Neutrophil (primary cell): ENCODE data around the gene RPL5.
A peak's percentile ranks its signal among the peaks of the same experiment; 100 is the strongest.

Experiments used
- H3K27ac ChIP-seq: fragments of 200-600 bp; sonication (generic); 2 replicates; pipeline ENCODE4 v1.5.1; 2016; ENCODE audit warnings: mild to moderate bottlenecking, moderate library complexity
- H3K27me3 ChIP-seq: fragments of 200-600 bp; sonication (generic); 2 replicates; pipeline ENCODE4 v1.6.0; 2016; ENCODE audit warnings: mild to moderate bottlenecking
- H3K36me3 ChIP-seq: fragments of 200-600 bp; sonication (generic); 2 replicates; pipeline ENCODE4 v1.5.1; 2017
- H3K4me1 ChIP-seq, 2 experiments: fragments of 200-600 bp in 1 of 2; sonication (generic) in 1 of 2; 1 replicate in 1 of 2; 2 replicates in 1 of 2; pipeline versions ENCODE4 v1.5.1 to v1.6.1; 2013 to 2016; ENCODE audit warnings: low read depth in 1 of 2, low read length in 1 of 2, mild to moderate bottlenecking in 1 of 2, moderate library complexity in 1 of 2; ENCODE audit not compliant: control insufficient read depth in 1 of 2, insufficient read depth in 1 of 2
- H3K4me3 ChIP-seq, 2 experiments: fragments of 200-600 bp in 1 of 2; sonication (generic) in 1 of 2; 1 replicate in 1 of 2; 2 replicates in 1 of 2; pipeline ENCODE4 v1.5.1; 2013 to 2016; ENCODE audit warnings: low read depth in 1 of 2, low read length in 1 of 2, mild to moderate bottlenecking in 1 of 2, moderate library complexity in 1 of 2
- H3K9me3 ChIP-seq: fragments of 200-600 bp; sonication (generic); 2 replicates; pipeline ENCODE4 v1.5.1; 2016
- CTCF ChIP-seq: fragments of 200-600 bp; sonication (generic); IDR thresholded peaks from 2 replicates; pipeline ENCODE4 v1.5.1; 2016; ENCODE audit warnings: antibody characterized with exemption

The RPL5 gene

GRCh38 chr1:92855236-92855635 lies 23.4 kb downstream of the RPL5 start:
- Histone ChIP-seq H3K36me3 (no peaks in the 10 kb centered on the region), H3K27ac (no peak overlapping the region), H3K27me3 (no peaks in the 10 kb centered on the region), H3K4me1 (peaks cover 29 to 38% of the 10 kb centered on the region in 2 experiments), H3K9me3 (no peaks in the 10 kb centered on the region), H3K4me3 (no peak overlapping the region)
- no peak for TF ChIP-seq CTCF

GRCh38 chr1:92857817-92858216 lies 26.0 kb downstream of the RPL5 start:
- peaks cover 20 to 26% of the 10 kb centered on the region in 2 experiments for H3K4me1 ChIP-seq
- H3K4me3 ChIP-seq, result no peak overlapping the region
- TF ChIP-seq CTCF, result no peak
- H3K27ac ChIP-seq, result no peak overlapping the region
- H3K36me3 ChIP-seq, result no peaks in the 10 kb centered on the region
- no peaks in the 10 kb centered on the region for H3K9me3 ChIP-seq
- no peaks in the 10 kb centered on the region for H3K27me3 ChIP-seq

GRCh38 chr1:92858564-92859399 lies 26.9 kb downstream of the RPL5 start:
- Histone ChIP-seq H3K4me1 (peaks cover 10 to 18% of the 10 kb centered on the region in 2 experiments), H3K27ac (no peak overlapping the region), H3K27me3 (no peaks in the 10 kb centered on the region), H3K4me3 (no peak overlapping the region), H3K36me3 (no peaks in the 10 kb centered on the region), H3K9me3 (no peaks in the 10 kb centered on the region)
- peak; percentile 74 for TF ChIP-seq CTCF

GRCh38 chr1:92859400-92860039 lies 27.7 kb downstream of the RPL5 start:
- H3K36me3 ChIP-seq, result no peaks in the 10 kb centered on the region
- peaks cover 9 to 18% of the 10 kb centered on the region in 2 experiments for H3K4me1 ChIP-seq
- no peak for TF ChIP-seq CTCF
- H3K27ac ChIP-seq, result no peak overlapping the region
- no peak overlapping the region for H3K4me3 ChIP-seq
- H3K27me3 ChIP-seq, result no peaks in the 10 kb centered on the region
- H3K9me3 ChIP-seq, result no peaks in the 10 kb centered on the region

- TF ChIP-seq CTCF, result no peak
Observed at GRCh38 chr1:92862605-92863004, 30.8 kb downstream of the RPL5 start.

More at GRCh38 chr1:92862605-92863004, 30.8 kb downstream of the RPL5 start:
- H3K4me3 ChIP-seq, result no peak overlapping the region
- H3K9me3 ChIP-seq, result no peaks in the 10 kb centered on the region
- H3K27me3 ChIP-seq, result no peaks in the 10 kb centered on the region
- peaks cover 10 to 18% of the 10 kb centered on the region in 2 experiments for H3K4me1 ChIP-seq
- H3K36me3 ChIP-seq, result no peaks in the 10 kb centered on the region
- no peak overlapping the region for H3K27ac ChIP-seq
